Subcutaneous adipose tissue (tissue), 4 donors: ENCODE measurements around the gene RGL1. TPM values are rescaled to one million over a fixed set of nuclear protein-coding genes. Genes with fewer than 3 reads are reported as not detected.

Experiments
- CTCF ChIP-seq: fragments of 450-650 bp; IDR thresholded peaks from one replicate; pipeline ENCODE4 v1.5.1; 2016; ENCODE audit warnings: low read depth, mild to moderate bottlenecking, control low read depth, antibody characterized with exemption, moderate library complexity
- total RNA-seq, 4 donors: library from RNA; depleted of rRNA; stranded (reverse); fragments of >200 nt; gene quantifications; one replicate each; pipeline ENCODE4 v1.1.0, GENCODE V29; 2016

Gene RGL1
- total RNA-seq, 4 donors from 2014 or later = 41.8 to 81.8 (median 59.0) TPM

- no peak for TF ChIP-seq CTCF
These were observed 128.7 kb downstream of the RGL1 start for GRCh38 chr1:183933528-183934179.

GRCh38 chr1:183934314-183934713 is 129.4 kb downstream of the RGL1 start:
- no peak for TF ChIP-seq CTCF

- no peak for TF ChIP-seq CTCF
These were observed 131.1 kb downstream of the RGL1 start for GRCh38 chr1:183936009-183936408.

- TF ChIP-seq CTCF = no peak
These were observed 131.9 kb downstream of the RGL1 start for GRCh38 chr1:183936791-183937190.

- TF ChIP-seq CTCF = no peak
These were observed 132.7 kb downstream of the RGL1 start for GRCh38 chr1:183937611-183938010.

DNA sequence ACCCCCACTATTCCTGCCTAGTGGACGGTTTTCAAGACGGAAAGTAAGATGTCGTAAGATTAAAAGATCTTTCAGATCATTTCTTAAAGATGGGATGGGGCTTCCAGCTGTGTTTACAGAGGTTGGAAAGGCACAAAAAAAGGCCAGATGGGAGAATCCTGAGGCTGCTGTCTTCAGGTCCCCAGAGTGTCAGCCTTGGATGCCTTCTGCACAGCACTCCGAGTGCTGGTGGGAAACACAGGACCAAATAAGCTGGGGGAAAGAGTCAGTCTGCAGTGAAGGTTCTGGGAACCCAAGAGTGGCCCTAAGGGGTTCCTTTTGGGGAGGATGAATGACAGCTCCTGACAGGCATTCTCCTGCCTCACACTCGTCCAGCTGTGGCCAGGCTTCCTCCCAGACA is 136.1 kb downstream of the RGL1 start:
- no peak for TF ChIP-seq CTCF

DNA sequence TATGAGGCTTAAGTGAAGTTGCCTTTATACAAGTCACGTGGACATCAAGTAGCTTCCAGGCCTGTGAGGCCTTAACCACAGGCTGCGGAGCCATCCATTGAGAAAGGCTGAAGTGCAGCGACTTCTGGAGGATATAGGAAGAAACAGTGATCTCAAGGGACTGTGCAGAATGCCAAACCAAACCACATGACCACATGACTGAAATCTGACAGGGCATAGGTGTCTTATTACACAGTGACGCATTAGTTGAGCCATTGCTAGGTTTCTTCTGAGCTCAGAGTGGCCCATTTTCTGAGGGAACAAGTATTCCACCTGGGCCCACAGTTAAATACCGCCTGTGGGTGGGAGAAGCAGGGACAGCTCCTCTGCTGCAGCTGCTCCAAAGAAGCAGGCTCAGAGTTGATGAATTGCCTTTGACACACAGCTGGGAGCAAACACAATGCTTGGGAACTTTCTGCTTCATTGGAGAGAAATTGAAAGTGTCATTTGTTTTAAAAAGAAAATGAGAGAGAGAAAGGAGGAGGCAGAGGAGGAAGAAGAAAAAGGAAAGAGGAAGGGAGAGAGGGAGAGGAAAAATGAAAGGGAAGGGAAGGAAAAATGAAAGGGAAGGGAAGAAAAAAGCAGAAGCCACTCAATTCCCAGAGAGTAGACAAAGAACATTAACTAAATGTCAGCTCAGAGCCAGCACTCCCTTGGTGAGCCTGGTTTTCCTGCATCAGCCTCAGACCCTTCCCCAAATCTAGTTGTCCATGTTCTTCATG is 138.2 kb downstream of the RGL1 start:
- TF ChIP-seq CTCF = no peak
